GM11168 (cell line): ENCODE data around the gene SH3BP4.

Experiments
- in situ Hi-C: fragments of 300-500 bp; cut with MboI; formaldehyde crosslinking; loops from one replicate; pipeline ENCODE4 v1.12.0; 2022; ENCODE audit warnings: low sequenced_read_pairs; ENCODE audit not compliant: unreplicated experiment

The SH3BP4 gene, protein sequence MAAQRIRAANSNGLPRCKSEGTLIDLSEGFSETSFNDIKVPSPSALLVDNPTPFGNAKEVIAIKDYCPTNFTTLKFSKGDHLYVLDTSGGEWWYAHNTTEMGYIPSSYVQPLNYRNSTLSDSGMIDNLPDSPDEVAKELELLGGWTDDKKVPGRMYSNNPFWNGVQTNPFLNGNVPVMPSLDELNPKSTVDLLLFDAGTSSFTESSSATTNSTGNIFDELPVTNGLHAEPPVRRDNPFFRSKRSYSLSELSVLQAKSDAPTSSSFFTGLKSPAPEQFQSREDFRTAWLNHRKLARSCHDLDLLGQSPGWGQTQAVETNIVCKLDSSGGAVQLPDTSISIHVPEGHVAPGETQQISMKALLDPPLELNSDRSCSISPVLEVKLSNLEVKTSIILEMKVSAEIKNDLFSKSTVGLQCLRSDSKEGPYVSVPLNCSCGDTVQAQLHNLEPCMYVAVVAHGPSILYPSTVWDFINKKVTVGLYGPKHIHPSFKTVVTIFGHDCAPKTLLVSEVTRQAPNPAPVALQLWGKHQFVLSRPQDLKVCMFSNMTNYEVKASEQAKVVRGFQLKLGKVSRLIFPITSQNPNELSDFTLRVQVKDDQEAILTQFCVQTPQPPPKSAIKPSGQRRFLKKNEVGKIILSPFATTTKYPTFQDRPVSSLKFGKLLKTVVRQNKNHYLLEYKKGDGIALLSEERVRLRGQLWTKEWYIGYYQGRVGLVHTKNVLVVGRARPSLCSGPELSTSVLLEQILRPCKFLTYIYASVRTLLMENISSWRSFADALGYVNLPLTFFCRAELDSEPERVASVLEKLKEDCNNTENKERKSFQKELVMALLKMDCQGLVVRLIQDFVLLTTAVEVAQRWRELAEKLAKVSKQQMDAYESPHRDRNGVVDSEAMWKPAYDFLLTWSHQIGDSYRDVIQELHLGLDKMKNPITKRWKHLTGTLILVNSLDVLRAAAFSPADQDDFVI

DNA sequence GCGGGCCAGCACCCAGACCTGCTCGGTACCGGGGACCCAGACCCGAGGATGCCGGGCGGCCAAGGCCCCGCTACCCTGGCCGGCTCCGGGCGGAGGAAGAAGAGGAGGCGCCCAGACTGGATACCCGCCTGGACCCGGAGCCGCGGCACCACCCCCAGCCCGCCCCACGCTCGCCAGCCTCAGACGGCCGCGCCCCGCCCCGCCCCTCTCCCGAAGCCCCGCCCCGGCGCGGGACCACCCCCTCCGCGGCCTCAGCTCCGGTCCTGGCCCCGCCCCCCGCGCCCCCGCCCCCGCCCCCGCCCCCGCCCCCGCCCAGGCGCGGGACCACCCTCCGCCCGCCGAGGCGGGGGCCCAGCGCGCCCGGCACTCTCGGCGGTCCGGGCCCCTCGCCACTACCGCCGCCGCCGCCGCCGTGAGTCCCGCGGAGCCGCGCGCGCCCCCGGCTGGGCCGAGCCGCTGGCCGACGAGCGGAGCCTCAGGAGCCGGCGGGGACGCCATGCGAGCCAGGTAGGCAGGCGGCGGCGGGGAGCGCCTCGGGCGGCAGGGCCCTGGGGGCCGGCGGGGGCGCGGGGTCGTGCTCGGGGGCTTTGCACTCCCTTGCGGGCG is at the start of gene SH3BP4:
Gene SH3BP4, plus strand, starts transcription at position 354 of the 606 bp plus-strand sequence. CDS start 82,986 bp downstream, outside the sequence.
- in situ Hi-C loops: no loop called here

DNA sequence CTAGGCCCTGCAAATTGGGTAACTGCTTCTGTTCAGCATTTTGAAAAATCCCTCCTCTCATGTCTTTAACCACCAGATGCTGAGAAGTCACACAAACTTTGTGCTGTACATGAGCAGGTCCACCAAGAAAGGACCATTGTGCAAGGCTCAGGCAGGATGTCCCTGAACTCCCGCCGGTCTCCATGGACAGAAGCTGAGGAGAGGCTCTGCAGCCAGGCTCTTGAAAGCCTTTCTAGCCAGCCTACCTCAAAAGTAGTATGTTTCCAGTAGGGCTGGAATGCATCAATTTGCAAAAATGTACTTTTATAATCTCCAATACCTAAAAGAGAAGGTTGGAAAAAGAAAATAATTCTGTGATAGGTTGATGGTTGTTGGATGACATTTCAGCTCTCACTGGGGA is 47.0 kb upstream of the SH3BP4 start:
- in situ Hi-C loops: no loop called here

DNA sequence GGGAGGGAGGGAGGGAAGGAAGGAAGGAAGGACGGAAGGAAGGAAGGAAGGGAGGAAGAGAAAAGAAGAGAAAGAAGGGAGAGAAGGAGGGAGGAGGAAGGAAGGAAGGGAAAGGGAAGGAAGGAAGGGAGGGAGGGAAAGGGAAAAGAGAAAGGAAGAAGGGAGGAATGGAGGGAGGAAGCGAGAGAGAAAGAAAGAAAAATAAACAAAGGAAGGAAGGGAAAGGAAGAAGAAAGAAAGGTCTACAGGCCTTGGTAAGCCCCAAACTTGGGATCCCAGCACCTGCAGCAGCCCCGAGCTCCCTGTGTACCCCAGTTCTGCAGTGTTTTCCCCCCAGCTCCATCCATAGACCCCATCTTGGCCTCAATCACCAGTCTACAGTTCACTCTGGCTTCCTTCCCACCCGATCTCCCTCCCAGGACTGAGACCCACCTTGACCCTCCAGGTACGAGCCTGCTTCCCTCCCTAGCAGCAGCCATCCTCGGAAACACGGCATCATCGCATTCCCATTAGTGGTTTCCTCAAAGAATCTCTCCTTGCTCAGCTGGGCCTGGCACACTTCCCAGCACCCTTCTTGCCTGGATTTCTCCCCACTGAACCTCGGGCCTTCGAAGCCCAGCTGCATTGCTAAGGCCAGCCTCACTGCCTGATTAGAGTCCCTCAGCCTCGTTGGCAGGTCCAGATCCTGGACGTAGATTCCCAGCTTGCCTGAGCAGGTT is 46.1 kb upstream of the SH3BP4 start:
- in situ Hi-C loops: no loop called here

DNA sequence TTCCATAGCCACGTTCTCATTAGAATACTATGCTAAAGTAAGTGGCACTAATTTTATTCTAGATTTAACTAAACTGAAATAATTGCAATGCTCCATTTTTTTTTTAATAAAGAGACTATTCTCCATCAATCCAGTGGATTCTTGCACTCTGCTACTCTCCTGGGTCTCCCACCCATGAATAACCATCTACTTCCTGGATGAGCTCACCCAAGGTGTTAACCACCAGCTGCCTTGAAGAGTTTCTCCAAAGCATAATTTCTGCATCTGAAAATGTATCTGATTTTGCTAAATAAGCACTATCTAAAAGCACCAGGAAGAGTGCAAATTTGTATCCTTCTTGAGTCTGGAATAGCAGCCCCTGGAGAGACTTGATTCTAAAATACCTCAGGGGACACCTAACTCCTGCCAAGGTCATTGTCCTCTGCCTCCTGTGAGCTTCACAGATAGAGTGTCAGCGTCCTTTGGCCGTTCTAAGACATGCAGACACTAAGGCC is 41.6 kb upstream of the SH3BP4 start:
- in situ Hi-C loops: no loop called here

DNA sequence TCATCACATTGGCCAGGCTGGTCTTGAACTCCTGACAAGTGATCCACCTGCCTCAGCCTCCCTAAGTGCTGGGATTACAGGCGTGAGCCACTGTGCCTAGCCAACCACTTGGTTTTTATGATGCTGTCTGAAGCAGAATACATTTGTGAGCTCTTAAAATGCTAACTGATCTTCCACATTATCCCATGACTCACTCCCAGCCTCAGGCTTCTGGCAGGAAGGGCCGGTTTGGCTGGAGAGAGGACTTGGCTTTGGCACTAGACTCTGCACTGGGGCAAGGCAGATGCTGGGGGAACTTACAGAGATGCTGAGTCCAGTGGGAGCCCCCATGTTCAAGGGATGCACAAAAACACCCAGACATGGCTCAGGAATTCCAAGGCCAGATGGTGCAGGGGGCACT is 40.5 kb upstream of the SH3BP4 start:
- in situ Hi-C loops: no loop called here

DNA sequence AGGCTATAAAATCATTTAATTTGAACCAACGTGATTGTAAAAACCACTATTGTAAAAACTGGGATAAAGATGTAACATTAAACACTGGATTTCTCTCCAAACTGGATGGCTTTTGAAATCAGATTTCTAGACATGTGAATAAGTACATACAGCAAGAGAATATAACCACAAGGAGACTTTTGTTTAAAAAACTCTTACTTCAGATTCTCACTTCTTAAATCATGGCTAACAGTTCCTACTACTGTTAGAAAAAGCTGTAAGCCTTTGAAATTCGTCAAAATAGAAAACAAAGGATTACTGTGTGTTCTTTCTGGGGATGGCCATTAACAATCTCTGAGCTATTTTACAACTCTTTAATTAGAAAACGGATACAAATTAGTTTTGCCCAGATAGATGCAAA is 39.4 kb upstream of the SH3BP4 start:
- in situ Hi-C loops: no loop called here

DNA sequence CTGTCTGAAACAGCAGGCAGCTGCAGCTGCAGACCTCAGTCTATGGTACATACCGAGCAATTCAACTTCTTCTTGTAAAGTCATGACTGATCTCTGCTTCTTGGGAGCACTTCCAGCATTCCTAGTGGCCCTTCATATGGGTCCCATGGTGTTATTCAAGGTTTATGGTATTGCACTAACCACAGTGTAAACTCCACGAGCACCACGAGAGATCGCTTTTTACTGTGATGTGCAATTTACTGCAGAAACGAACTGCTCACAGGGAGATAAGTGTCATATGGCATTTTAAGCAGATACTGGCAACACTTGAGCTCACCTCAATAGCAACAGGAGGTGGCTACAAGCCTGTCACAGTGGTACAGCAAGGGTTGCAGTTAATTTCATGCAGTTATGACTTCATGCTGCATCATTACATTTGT is 38.6 kb upstream of the SH3BP4 start:
- in situ Hi-C loops: no loop called here

DNA sequence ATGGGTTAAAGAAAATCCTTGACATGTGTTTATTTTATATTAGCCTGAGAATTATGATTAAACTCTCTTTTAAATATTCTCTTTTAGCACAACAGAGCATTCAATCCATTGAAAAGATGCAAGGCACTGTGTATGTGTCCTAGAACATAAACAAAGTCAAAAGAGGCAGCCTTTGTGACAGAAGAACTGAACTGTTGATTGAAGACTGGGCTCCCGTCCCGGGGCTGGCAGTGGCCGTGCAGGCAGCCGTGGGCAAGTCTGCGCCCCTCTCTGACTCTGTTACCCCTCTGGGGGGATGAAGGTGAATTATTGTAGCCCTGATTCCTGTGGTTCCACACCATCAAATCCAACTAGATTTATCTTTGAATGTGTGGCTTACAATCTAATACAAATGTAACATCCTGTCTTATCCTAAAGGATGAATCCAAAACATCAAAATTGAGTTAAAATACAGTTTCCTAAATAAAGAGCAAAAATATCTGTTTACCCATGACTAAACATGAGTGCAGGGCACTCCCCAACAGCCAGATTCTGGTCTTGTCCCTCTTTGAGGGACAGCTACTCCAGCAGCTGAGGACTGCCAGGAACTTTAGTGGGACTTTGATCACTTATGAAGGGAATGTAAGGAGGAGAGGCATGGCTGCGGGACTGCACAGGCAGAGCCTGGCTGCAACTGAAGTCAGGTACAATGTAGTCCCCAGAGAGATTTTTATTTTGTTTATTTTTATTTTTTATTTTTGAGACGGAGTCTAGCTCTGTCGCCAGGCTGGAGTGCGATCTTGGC is 37.3 kb upstream of the SH3BP4 start:
- in situ Hi-C loops: no loop called here

DNA sequence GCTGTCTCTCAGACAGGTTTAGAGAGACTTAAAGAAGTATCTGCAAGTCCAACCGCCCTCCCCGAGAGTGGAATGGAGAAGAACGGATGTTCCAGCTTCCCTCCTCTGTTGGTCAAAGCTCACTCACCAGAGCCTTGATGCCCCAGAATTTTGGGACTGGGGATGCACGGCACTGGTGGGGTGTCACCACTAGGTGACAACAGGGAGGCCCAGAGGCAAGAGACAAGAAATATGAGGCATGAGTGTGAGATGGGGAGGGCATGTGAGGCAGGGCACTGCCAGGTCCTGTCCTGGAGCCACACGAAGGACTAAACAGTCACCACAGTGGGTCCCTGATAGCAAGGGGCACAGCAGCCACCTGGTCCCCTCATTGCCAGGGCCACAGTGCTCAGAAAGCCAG is 35.1 kb upstream of the SH3BP4 start:
- in situ Hi-C loops: no loop called here

DNA sequence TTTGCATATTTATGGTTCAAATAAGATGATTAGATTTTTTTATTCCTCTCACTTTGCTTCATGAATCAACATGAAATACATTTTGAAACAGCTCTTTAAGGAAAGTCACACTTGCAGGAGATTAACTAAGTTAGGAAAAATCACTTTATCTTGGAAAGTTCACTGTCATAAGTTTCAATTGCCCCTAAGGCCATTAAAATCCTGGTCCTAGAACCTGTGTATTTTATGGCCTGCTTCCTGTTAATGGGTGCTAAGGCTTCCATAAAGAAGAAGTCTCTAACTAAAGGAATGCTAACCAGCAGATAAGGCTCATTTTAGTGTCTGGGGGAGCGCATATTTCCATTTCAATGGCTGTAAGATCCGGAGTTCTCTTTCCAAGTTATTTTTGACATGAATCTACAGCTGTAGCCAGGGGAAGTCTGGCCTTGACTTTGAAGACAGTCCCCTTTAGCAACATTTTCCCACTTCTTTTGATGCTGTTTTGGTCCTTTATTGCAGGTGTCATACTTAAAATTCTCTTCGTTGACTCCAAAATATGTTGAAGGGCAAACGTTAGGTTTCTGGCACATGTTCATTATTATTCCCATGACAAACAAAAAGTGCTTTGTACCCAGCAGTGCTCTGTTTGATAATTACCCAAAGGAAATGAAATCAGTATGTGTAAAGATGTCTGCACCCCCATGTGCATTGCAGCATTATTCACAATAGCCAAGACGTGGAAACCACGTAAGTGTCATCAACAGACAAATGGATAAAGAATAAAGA is 34.4 kb upstream of the SH3BP4 start:
- in situ Hi-C loops: no loop called here

DNA sequence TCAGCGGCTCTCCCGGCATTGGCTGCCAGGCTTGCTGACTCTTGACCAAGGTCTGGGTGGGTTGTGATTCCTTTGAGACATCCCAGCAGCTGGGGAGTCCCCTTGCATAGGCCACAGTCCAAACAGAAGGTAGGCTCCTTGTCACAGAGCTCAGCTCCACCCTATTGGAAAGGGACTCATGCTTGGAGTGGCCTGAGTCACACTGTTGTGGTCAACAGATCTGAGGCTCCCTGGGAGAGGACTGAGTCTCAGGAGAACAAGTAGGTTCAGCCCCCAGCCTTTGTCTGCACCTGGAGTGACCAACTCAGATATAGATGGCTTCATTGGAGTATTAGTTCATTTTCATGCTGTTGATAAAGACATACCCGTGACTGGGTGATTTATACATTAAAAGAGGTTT is 32.1 kb upstream of the SH3BP4 start:
- in situ Hi-C loops: no loop called here

DNA sequence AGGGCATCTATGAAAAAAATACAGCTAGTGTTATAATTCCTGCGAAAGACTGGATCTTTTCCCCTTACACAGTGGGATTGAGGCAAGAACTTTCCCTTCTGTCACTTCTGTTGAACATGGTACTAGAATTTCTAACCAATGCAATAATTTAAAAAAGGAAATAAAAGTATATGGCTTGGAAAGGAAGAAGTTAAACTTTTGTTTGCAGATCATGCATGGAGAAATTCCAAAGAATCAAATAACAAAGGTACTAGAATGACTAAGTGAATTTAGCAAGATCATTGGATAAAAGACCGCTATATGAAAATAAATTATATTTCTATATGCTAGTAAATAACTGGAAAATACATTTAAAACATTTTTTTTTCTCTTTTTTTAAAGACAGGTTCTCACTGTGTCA is 31.0 kb upstream of the SH3BP4 start:
- in situ Hi-C loops: no loop called here

DNA sequence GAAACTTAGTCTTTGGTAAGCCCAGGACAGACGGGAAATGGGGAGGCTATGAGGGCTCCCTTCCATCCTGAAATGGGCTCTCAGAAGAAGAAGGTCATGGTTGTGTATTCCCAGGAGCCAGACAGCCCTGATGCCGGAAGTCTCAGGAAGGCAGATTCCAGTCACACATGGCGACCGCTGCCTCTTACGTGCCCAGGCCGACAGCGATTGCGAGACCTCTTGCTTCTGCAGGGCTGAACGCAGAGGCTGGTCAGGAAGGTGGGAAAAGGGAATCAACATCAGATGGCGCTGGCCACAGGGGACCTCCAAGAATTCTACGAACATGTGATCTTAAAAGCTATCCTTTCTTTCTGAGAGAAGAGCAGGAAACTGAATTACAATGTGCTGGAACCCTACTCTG is 22.8 kb upstream of the SH3BP4 start:
- in situ Hi-C loops: no loop called here

DNA sequence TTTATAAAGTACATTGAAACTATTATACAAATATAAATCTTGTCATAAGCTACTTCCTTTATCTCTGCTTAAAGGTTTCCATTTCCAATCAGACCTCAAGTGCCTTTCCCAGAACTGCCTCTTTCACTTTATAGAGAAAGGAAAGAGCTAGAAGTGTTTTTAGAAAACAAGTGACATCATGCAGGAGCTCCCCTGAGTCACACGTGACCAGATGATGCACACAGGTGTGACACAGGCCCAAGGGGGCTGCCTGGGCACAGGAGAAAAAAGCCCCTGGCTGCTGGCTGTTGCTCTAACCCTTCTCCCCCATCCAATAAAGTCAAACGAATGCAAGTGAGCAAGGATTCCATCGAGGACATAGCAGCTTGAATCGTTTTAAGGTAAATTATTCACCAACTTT is 21.4 kb upstream of the SH3BP4 start:
- in situ Hi-C loops: no loop called here

DNA sequence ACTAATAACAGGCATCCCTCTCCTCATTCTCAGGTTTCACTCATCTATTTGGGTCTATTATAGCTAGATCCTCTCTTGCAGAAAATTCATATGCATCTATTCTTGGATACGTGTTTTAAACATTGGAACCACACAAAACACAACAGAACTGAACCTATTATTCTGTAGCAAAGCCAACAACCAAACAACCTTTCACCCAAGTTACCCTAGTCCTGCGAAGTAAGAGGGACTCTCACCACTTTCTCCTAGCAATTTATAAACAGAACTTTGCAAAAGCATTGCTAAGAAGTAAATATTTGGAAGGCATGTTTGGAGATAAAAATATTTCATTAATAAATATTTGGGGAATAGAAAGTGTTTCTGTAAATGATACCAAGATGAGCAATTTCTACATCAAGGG is 20.4 kb upstream of the SH3BP4 start:
- in situ Hi-C loops: no loop called here

DNA sequence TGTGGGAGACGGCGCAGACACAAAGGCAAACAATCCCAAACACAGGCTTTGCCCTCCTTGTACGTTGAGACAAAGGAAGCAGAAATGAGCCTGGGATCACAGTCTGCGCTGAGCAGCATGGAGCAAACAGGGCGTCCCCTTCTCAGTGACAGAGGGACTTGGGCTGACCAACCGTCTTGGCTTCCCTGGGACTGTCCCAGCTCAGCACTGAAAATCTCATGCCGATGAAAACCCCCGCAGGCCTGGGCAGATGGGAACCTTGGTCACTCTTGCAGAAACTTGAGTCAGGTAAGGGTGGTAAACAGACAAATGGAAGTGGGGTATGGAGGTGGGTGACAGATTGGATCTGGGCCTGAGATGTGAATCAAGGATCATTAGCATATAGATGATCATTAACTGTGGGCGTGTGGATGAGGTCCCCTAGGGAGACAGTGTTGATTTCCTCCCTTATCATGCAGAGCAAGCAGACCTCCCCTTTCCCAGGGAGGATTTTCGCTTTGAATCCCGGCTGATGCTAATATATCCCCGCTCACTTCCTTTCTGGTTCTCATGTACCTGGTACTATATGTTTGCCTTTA is 19.1 kb upstream of the SH3BP4 start:
- in situ Hi-C loops: no loop called here

DNA sequence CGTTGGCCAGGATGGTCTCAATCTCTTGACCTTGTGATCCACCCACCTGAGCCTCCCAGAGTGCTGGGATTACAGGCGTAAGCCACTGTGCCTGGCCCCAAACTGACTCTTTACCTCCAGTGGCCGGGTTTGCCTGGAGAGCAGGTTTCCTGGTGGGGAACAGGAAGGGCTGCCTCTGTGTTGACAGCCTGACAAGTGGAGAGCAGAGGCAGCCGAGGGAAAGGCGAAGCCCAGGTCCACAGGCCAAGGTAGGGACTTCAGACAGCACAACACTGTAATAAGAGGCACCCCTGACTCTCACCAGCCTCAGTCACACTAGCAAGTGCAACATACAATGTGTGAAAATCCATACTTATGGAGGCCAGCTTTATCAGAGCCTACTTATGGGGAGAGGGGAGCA is 16.5 kb upstream of the SH3BP4 start:
- in situ Hi-C loops: no loop called here

DNA sequence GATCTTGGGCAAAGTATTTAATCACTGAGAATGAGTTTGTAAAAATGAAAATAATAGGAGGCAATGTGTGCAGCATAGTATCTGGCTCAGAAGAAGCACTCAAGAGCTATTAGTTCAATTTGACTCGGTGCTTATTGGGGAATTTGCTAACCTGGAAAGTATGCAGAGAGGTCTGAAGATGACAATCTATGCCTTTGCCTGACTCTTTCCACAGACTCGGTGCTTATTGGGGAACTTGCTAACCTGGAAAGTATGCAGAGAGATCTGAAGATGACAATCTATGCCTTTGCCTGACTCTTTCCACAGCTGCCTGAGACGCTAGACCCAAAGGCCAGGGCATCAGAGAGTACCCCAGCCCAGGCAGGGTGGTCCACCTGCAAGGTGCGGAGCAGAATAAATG is 12.2 kb upstream of the SH3BP4 start:
- in situ Hi-C loops: no loop called here
